ENCODE results near the gene CCDC188. TPM values are rescaled to one million over a fixed set of nuclear protein-coding genes. Genes with fewer than 3 reads are reported as not detected.
A peak's percentile ranks its signal among the peaks of the same experiment; 100 is the strongest.

Gene CCDC188
- total RNA-seq, 4 donors from 2014 or later: 2.1 TPM; not detected in 3

DNA sequence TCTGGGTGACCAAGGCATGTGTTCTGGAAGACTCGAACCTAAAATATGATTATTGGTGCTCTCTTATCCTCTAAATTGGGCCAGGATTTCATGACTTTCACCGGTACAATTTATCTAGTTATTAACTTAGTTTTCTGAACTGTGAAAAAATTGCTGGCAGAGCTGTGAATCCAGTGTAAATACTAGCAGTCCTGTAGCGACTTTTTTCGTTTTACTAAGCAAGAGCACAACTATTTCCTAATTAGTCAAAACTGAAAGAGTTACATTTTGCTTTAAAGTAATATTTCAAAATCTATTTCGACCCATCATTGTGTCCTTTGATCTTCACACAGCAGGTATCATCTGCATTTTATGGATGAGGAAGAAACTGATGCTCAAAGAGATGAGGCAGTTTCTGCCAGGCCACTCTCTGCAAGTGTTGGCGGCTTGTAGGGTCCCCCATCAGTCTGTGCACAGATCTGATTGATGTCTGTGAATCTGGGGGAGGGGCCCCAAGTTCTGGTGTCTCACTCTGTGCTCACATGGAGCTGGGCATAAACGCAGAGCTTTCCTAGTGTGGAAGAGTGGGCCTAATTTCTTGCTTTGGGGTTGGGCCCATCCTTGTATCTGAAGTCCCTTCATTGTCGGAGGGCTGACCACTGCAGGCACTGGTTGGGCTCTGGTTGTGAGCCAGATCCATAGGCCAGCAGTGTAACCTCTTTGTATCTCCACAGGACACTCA lies 32.4 kb downstream of the CCDC188 start:
- Histone ChIP-seq H3K9me3 (no peaks in the 10 kb centered on the region), H3K27ac (peak overlapping the region; percentile 71 to 93 (median 90)), H3K27me3 (no peaks in the 10 kb centered on the region), H3K4me3 (peak overlapping the region; percentile 77 to 90 (median 85)), H3K36me3 (peaks cover 9 to 64% (median 14%) of the 10 kb centered on the region in 3 donors), H3K4me1 (peaks cover 30 to 72% (median 30%) of the 10 kb centered on the region in 3 donors)
- no peak for DNase-seq
- TF ChIP-seq POLR2A (IDR thresholded peaks at IDR 0.05): no peak
- TF ChIP-seq CTCF (IDR thresholded peaks at IDR 0.05): no peak
- intact Hi-C loops (cut with DNase I): loop anchor here (10.0 kb wide), 2 partner anchors 94 to 144 kb away; partner anchors contain the start of gene TANGO2
- 7 to 8% methylated on average over 7 to 8 of the region's 8 CpGs for WGBS, 2 donors

- Histone ChIP-seq H3K27me3 (no peaks in the 10 kb centered on the region), H3K4me3 (peak overlapping the region; percentile 77 to 90 (median 85)), H3K36me3 (peaks cover 13 to 69% (median 14%) of the 10 kb centered on the region in 3 donors), H3K27ac (peak overlapping the region; percentile 71 to 93 (median 90)), H3K9me3 (no peaks in the 10 kb centered on the region), H3K4me1 (peaks cover 30 to 77% (median 30%) of the 10 kb centered on the region in 3 donors)
- intact Hi-C loops (cut with DNase I): loop anchor here (10.0 kb wide), 2 partner anchors 93 to 143 kb away; partner anchors contain the start of gene TANGO2
- no peak for TF ChIP-seq CTCF (IDR thresholded peaks at IDR 0.05)
- no peak for TF ChIP-seq POLR2A (IDR thresholded peaks at IDR 0.05)
- DNase-seq: no peak
- 1 to 2% methylated on average over 12 to 15 of the region's 66 CpGs for WGBS, 2 donors
Measured at GRCh38 chr22:20117633-20118299, 33.1 kb downstream of the CCDC188 start.

DNA sequence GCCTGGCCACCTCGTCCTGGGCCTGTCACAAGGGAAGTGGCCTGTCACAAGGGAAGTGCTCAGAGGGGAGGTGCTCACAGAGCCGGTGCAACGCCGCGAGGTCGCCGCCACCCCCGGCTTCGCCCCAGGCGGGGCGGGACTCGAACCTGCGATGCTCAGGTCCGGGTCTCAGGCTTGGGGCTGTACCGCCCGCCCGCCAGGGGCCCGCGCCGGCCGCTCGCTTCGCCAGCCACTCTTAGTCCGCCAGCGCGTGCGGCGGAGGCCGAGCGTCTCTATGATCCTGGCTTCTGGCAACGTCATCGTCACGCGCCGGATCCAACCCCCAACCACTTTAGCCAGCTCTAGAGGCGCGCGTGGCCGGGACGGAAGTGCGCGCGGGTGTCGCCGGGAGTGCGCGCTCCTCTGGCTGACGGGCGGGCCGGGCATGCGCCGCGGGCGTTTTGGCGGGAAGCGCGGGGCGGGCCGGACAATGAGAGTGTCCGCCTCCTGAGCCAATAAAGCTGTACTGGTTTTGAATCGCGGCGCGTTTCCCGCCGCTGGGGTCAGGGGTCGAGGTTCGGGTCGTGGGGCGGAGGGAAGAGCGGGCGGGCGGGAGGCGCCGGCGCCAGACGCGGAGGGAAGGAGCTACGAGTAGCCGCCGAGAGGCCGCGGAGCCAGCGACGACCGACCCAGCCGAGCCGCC lies 33.8 kb downstream of the CCDC188 start, which contains the start of gene TRMT2A:
TRMT2A (minus strand) TSS at position 276 of the 682 bp plus-strand sequence. CDS start 320 bp downstream, outside the sequence.
- peaks cover 14 to 71% (median 15%) of the 10 kb centered on the region in 3 donors for H3K36me3 ChIP-seq

DNA sequence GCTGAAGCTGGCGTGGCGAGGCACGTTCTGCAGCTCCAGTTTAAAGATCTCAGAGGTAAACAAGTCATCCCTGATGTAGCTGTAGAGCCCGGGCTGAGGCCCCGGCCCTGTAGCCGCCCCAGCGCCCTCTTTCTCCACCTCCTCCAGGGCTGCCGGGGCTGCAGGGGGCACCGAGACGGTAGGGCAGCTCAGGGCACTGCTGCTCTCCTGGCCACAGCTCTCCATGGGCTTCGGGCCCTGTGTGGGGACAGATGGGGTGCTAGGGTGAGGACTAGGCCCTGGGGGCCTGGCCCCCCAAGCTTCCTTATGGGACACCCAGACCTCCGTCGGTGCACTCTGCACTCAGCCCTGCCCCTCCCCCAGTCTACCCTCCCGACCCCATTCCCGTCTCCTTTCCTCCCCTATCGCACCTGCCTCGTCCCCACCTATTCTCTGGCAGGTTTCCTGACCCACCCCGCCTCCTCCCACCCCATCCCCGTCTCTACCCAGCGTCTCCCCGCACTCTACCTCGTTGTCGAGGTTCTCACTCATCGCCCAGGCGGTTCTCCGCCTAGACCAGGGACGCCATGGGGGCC lies 34.4 kb downstream of the CCDC188 start:
- DNase-seq: no peak
- H3K4me3 ChIP-seq: peak overlapping the region; percentile 77 to 90 (median 85)
- intact Hi-C loops (cut with DNase I): loop anchor here (10.0 kb wide), 2 partner anchors 92 to 142 kb away; partner anchors contain the start of gene TANGO2
- H3K27me3 ChIP-seq: no peaks in the 10 kb centered on the region
- peaks cover 30 to 72% (median 30%) of the 10 kb centered on the region in 3 donors for H3K4me1 ChIP-seq
- peaks cover 9 to 71% (median 18%) of the 10 kb centered on the region in 3 donors for H3K36me3 ChIP-seq
- 0 to 8% methylated on average over 8 to 14 of the region's 27 CpGs for WGBS, 2 donors
- peak overlapping the region; percentile 89 to 93 (median 92) for H3K27ac ChIP-seq
- no peaks in the 10 kb centered on the region for H3K9me3 ChIP-seq
- TF ChIP-seq POLR2A (IDR thresholded peaks at IDR 0.05) (no peak), CTCF (IDR thresholded peaks at IDR 0.05) (no peak)

More for the DNA sequence above, 33.8 kb downstream of the CCDC188 start, which contains the start of gene TRMT2A:
- Histone ChIP-seq H3K4me3 (peak within 1 kb of the TSS; percentile 77 to 90 (median 85)), H3K9me3 (no peaks in the 10 kb centered on the region), H3K27me3 (no peaks in the 10 kb centered on the region), H3K27ac (peak within 1 kb of the TSS; percentile 89 to 93 (median 92)), H3K4me1 (peaks cover 30 to 77% (median 30%) of the 10 kb centered on the region in 3 donors)
- intact Hi-C loops (cut with DNase I): loop anchor here (10.0 kb wide), 2 partner anchors 92 to 142 kb away; partner anchors contain the start of gene TANGO2
- 3% methylated on average over 14 of the region's 88 CpGs; no CpG with 5 or more reads in 1 of the 2 donors for WGBS, 2 donors
- peak in 2 of 6 experiments; percentile 17 to 53 for TF ChIP-seq CTCF (IDR thresholded peaks at IDR 0.05)
- peak in 3 of 4 donors; percentile 39 to 66 (median 60) for TF ChIP-seq POLR2A (IDR thresholded peaks at IDR 0.05)
- peak; percentile 93 for DNase-seq
